HepG2 (cell line): ENCODE data around the gene DNM1L. TPM values are rescaled to one million over a fixed set of nuclear protein-coding genes. Genes with fewer than 3 reads are reported as not detected.

Experiments
- AHR ChIP-seq: IDR thresholded peaks from 2 replicates; pipeline ENCODE4 v1.6.1; 2018; ENCODE audit warnings: missing genetic modification reagents, missing compliant biosample characterization
- FOXK2 ChIP-seq: fragments of 450-650 bp; IDR thresholded peaks from 2 replicates; pipeline ENCODE4 v1.6.1; 2016
- FOXO1 ChIP-seq: sonication (generic); formaldehyde crosslinking; IDR thresholded peaks from 2 replicates; pipeline ENCODE4 v1.4.0; 2020; ENCODE audit warnings: missing genetic modification reagents
- FOXP1 ChIP-seq, 2 experiments: fragments of 450-650 bp in 1 of 2; IDR thresholded peaks; 2 replicates each; pipeline ENCODE4 v1.6.1; 2017 to 2018; ENCODE audit warnings: antibody characterized with exemption in 1 of 2
- HNF4A ChIP-seq: sonication (generic); formaldehyde crosslinking; IDR thresholded peaks from 2 replicates; pipeline ENCODE4 v1.4.0; 2020; ENCODE audit warnings: missing genetic modification reagents
- NR2F6 ChIP-seq, 2 experiments: IDR thresholded peaks; 2 replicates each; pipeline ENCODE4 v1.6.1; 2016; ENCODE audit warnings: antibody characterized with exemption in 1 of 2, mild to moderate bottlenecking in 1 of 2
- RARA ChIP-seq: IDR thresholded peaks from 2 replicates; pipeline ENCODE4 v1.6.1; 2016; ENCODE audit warnings: missing genetic modification reagents, missing compliant biosample characterization
- RBM22 ChIP-seq: fragments of 200-400 bp; formaldehyde crosslinking; optimal IDR thresholded peaks from 2 replicates; pipeline ENCODE3; 2017; ENCODE audit warnings: mild to moderate bottlenecking, low read length, moderate library complexity
- ZSCAN9 ChIP-seq: IDR thresholded peaks from 2 replicates; pipeline ENCODE4 v1.6.1; 2016; ENCODE audit warnings: borderline replicate concordance
- polyA plus RNA-seq, 8 experiments: library from polyadenylated mRNA; depleted of rRNA in 3 of 8; stranded (reverse) in 7 of 8; unstranded in 1 of 8; fragments of >200 nt; fragmentation: Illumina TruSeq in 4 of 8; extraction: Trizol in 4 of 8; gene quantifications; 2 replicates each; pipeline versions ENCODE4 v1.2.1 to v1.2.3, GENCODE V29; 2011 to 2016; ENCODE audit warnings: low read depth in 4 of 8, missing spikeins in 1 of 8, mixed read lengths in 1 of 8; ENCODE audit not compliant: insufficient read depth in 1 of 8
- total RNA-seq, 5 experiments: library from RNA; depleted of rRNA; stranded (reverse); fragments of >200 nt; fragmentation: Illumina TruSeq; extraction: Trizol; gene quantifications; 2 replicates each; pipeline ENCODE4 v1.2.3, GENCODE V29; 2016; ENCODE audit warnings: low read depth in 1 of 5
- TF ChIP-seq, protein P1 (sequence below): sonication (generic); formaldehyde crosslinking; IDR thresholded peaks from 2 replicates; pipeline ENCODE4 v1.5.0; 2020; ENCODE audit warnings: mild to moderate bottlenecking, missing genetic modification reagents
- TF ChIP-seq, protein P2 (sequence below): sonication (generic); formaldehyde crosslinking; conservative IDR thresholded peaks from 2 replicates; pipeline ENCODE4 v1.4.0; 2020; ENCODE audit warnings: missing genetic modification reagents
- TF ChIP-seq, protein P3 (sequence below): sonication (generic); formaldehyde crosslinking; conservative IDR thresholded peaks from 2 replicates; pipeline ENCODE4 v1.4.0; 2020; ENCODE audit warnings: mild to moderate bottlenecking, missing genetic modification reagents, moderate library complexity
- TF ChIP-seq, protein P4 (sequence below): IDR thresholded peaks from 2 replicates; pipeline ENCODE4 v1.6.1; 2016; ENCODE audit warnings: missing compliant biosample characterization, missing genetic modification reagents, borderline replicate concordance
- TF ChIP-seq, protein P5 (sequence below): IDR thresholded peaks from 2 replicates; pipeline ENCODE4 v1.4.0; 2020; ENCODE audit warnings: mild to moderate bottlenecking, missing genetic modification reagents

DNM1L gene
- total and polyA plus RNA-seq, 2 of the 13 experiments (the other 11 are each of a cell fraction or from before 2014, with no cell fraction given) = 35.9 to 65.8 TPM

DNA sequence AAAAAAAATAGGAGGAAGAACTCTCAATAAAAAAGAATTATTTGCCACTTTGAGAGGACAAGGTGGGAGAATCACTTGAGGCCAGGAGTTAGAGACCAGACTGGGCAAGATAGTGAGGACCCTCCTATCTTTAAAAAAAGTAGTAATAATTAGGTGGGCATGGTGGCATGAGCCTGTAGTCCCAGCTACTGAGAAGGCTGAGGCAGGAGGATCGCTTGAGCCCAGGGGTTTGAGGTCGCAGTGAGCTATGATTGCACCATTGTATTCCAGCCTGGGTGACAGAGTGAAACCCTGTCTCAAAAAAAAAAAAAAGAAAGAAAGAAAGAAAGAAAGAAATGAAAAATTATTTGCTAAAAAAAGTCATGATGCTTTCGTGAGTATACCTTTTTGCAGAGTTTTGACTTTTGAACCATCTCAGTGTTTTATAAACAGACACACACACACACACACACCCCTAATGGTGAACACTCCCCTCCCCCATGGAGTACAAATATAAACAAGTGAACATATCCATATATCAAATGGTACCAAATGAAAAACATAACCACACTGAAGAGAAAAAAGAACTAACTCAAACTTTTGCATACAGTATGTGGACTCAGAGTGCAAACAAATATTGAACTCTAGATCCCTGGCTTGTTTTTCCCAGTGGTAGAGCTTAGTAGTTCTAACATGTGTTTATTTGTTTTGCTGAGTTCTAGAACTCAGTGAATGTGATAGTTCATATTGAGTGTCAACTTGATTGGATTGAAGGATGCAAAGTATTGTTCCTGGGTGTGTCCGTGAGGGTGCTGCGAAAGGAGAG lies 27.7 kb upstream of the DNM1L start (continued):
- TF ChIP-seq, protein P1, sequence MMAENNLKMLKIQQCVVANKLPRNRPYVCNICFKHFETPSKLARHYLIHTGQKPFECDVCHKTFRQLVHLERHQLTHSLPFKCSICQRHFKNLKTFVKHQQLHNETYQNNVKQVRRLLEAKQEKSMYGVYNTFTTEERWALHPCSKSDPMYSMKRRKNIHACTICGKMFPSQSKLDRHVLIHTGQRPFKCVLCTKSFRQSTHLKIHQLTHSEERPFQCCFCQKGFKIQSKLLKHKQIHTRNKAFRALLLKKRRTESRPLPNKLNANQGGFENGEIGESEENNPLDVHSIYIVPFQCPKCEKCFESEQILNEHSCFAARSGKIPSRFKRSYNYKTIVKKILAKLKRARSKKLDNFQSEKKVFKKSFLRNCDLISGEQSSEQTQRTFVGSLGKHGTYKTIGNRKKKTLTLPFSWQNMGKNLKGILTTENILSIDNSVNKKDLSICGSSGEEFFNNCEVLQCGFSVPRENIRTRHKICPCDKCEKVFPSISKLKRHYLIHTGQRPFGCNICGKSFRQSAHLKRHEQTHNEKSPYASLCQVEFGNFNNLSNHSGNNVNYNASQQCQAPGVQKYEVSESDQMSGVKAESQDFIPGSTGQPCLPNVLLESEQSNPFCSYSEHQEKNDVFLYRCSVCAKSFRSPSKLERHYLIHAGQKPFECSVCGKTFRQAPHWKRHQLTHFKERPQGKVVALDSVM = peak; percentile 68
- TF ChIP-seq RARA (peak; percentile 35; the same call in 1 of the 2 replicates), AHR (CRISPR knock-in tag) (no peak), FOXK2 (0 out of 2 replicates have a peak, but pooled peaks have one; percentile 34), HNF4A (peak; percentile 24; the same call in 1 of the 2 replicates), RBM22 (no peak), ZSCAN9 (CRISPR knock-in tag) (peak; percentile 43; the same call in 1 of the 2 replicates), NR2F6 (IDR thresholded peaks at IDR 0.05) (no peak), NR2F6 (CRISPR knock-in tag; IDR thresholded peaks at IDR 0.05) (no peak), FOXP1 (IDR thresholded peaks at IDR 0.05) (peak; percentile 36; the same call in 1 of the 2 replicates), FOXP1 (CRISPR knock-in tag; IDR thresholded peaks at IDR 0.05) (0 out of 2 replicates have a peak, but pooled peaks have one; percentile 74), FOXO1 (CRISPR knock-in tag) (no peak; the same call in 1 of the 2 replicates)
- TF ChIP-seq, protein P2, sequence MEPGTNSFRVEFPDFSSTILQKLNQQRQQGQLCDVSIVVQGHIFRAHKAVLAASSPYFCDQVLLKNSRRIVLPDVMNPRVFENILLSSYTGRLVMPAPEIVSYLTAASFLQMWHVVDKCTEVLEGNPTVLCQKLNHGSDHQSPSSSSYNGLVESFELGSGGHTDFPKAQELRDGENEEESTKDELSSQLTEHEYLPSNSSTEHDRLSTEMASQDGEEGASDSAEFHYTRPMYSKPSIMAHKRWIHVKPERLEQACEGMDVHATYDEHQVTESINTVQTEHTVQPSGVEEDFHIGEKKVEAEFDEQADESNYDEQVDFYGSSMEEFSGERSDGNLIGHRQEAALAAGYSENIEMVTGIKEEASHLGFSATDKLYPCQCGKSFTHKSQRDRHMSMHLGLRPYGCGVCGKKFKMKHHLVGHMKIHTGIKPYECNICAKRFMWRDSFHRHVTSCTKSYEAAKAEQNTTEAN (CRISPR knock-in tag) = peak; percentile 62; the same call in 1 of the 2 replicates
- TF ChIP-seq, protein P3, sequence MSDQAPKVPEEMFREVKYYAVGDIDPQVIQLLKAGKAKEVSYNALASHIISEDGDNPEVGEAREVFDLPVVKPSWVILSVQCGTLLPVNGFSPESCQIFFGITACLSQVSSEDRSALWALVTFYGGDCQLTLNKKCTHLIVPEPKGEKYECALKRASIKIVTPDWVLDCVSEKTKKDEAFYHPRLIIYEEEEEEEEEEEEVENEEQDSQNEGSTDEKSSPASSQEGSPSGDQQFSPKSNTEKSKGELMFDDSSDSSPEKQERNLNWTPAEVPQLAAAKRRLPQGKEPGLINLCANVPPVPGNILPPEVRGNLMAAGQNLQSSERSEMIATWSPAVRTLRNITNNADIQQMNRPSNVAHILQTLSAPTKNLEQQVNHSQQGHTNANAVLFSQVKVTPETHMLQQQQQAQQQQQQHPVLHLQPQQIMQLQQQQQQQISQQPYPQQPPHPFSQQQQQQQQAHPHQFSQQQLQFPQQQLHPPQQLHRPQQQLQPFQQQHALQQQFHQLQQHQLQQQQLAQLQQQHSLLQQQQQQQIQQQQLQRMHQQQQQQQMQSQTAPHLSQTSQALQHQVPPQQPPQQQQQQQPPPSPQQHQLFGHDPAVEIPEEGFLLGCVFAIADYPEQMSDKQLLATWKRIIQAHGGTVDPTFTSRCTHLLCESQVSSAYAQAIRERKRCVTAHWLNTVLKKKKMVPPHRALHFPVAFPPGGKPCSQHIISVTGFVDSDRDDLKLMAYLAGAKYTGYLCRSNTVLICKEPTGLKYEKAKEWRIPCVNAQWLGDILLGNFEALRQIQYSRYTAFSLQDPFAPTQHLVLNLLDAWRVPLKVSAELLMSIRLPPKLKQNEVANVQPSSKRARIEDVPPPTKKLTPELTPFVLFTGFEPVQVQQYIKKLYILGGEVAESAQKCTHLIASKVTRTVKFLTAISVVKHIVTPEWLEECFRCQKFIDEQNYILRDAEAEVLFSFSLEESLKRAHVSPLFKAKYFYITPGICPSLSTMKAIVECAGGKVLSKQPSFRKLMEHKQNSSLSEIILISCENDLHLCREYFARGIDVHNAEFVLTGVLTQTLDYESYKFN (CRISPR knock-in tag) = peak; percentile 53; the same call in 1 of the 2 replicates
- TF ChIP-seq, protein P4, sequence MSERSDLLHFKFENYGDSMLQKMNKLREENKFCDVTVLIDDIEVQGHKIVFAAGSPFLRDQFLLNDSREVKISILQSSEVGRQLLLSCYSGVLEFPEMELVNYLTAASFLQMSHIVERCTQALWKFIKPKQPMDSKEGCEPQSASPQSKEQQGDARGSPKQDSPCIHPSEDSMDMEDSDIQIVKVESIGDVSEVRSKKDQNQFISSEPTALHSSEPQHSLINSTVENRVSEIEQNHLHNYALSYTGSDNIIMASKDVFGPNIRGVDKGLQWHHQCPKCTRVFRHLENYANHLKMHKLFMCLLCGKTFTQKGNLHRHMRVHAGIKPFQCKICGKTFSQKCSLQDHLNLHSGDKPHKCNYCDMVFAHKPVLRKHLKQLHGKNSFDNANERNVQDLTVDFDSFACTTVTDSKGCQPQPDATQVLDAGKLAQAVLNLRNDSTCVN (CRISPR knock-in tag) = peak; percentile 95
- TF ChIP-seq, protein P5, sequence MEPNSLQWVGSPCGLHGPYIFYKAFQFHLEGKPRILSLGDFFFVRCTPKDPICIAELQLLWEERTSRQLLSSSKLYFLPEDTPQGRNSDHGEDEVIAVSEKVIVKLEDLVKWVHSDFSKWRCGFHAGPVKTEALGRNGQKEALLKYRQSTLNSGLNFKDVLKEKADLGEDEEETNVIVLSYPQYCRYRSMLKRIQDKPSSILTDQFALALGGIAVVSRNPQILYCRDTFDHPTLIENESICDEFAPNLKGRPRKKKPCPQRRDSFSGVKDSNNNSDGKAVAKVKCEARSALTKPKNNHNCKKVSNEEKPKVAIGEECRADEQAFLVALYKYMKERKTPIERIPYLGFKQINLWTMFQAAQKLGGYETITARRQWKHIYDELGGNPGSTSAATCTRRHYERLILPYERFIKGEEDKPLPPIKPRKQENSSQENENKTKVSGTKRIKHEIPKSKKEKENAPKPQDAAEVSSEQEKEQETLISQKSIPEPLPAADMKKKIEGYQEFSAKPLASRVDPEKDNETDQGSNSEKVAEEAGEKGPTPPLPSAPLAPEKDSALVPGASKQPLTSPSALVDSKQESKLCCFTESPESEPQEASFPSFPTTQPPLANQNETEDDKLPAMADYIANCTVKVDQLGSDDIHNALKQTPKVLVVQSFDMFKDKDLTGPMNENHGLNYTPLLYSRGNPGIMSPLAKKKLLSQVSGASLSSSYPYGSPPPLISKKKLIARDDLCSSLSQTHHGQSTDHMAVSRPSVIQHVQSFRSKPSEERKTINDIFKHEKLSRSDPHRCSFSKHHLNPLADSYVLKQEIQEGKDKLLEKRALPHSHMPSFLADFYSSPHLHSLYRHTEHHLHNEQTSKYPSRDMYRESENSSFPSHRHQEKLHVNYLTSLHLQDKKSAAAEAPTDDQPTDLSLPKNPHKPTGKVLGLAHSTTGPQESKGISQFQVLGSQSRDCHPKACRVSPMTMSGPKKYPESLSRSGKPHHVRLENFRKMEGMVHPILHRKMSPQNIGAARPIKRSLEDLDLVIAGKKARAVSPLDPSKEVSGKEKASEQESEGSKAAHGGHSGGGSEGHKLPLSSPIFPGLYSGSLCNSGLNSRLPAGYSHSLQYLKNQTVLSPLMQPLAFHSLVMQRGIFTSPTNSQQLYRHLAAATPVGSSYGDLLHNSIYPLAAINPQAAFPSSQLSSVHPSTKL (CRISPR knock-in tag) = peak; percentile 19; the same call in 1 of the 2 replicates
- TF ChIP-seq, all 625 proteins: peak for 16
